CD4-positive, alpha-beta T cell treated with Interferon gamma for 1 hour (primary cell): ENCODE measurements around the gene GABRD.

Experiments used
- DNase-seq: peaks from one replicate; pipeline ENCODE4 v3.0.0-alpha.2; 2020

Gene GABRD

DNA sequence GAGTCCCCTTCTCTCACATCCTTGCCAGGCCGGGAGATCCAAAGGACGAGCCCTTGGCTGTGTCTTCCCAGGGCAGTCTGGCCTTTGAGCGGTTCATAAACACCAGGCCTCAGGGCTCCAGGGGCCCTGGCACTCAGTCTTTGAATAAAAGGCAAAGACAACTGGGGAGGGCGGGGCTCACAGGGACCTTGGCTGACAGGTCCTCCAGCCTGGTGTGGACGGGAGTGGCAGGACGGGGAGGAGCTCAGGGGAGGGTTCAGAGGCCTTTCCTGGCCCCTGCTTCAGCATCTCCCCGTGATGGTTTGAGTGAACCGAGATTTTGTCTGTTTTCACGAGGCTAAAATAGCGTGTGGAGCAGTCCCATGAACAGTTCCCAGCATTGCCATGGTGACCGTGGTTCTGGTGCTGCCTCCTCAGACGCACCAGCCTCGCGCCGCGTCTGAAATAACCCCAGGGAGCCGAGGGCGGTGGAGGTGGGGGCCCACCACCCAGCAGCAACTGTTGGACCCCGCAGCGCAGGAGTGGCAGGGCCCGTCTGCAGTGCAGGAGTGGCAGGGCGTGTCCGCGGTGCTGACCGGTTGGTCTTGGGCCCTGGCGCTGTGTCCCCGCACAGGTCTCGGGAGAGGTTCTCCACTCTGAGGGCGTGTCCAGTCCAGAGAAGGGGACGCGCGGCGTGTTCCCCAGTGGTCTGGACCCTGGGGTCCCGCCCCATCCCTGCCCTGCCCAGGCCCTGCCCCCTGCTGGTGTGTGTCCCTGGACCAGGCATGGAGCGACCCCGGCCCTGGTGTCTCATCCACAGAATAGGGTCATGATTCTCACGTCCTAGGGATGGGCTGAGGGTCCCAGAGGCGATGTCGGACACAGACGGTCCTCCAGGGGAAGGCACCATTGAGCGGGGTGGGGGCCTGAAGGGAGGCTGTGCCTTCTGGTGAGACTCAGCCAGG is 24.0 kb downstream of the GABRD start:
- DNase-seq = no peak

DNA sequence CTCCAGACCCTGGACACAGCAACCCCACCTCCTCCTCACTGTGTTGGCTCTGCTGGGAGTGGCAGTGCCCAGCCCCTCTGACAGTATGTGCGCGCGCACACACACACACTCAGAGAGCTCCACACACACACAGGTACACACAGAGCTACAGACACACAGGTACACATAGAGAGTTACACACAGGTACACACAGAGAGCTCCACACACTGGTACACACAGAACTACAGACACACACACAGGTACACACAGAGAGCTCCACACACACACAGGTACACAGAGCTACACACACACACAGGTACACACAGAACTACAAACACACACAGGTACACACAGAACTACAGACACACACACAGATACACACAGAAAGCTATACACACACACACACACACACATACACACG is 24.7 kb downstream of the GABRD start:
- DNase-seq = no peak

DNA sequence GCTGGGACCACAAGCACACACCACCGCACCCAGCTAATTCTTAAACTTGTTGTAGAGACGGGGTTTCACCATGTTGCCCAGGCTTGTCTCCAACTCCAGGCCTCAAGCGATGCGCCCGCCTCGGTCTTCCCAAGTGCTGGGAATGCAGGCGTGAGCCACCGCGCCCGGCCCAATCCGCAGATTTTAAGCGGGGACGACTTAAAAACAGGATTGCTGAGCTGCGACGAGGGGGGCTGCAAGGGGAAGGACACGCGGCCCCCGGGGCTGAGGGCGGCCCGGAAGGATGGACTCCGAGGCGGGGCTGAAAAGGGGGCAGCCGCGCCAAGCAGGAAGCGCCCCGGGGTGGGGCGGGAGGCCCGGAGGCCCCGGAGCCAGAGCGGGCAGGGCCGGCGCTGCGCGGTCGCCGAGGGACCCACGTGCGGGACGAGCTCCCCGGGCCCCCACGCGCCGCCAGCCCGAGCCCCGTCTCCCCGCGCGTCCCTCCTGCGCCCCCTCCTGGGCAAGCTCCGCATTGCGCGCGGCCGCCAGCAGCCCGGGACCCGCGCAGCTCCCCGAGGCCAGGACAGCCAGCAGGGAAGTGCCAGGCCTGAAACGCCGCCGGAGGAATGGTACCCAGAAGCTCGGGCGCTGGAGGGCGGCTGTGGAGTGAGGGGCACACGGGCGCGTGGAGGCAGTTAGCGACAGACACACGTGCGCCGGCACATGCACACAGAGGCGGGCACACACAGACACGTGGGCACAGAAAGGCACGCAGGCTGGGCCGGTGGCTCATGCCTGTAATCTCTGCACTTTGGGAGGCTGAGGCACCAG is 25.6 kb downstream of the GABRD start:
- DNase-seq = peak; percentile 69

DNA sequence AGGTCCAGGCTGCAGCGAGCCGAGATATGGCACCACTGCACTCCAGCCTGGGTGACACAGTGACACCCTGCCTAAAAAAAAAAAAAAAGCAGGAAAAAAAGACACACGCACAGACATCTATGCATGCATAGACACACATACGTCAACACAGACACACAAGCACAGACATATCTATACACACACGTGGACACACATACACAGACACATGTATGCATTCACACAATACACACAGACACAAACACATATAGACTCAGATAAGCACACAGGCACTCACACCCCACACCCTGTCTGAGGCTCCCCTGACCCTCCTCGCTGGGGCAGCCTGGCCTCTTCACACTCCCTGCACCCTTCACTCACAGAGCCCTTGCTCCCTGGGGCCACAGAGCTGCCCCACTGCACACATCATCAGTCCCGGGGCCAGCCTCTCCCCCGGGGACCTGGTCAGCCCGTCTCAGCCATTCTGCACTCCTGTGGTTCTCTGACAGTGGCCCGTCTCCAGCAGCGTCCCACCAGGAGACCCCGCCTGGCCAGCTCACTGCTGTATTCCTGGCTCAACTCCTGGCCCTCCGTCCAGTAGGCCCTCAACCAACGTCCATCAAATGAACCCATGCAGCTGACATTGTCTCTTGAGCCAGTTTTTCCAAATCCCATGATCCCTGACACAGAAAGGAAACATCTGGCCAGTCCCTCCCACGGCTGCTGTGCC is 26.5 kb downstream of the GABRD start:
- DNase-seq = no peak

DNA sequence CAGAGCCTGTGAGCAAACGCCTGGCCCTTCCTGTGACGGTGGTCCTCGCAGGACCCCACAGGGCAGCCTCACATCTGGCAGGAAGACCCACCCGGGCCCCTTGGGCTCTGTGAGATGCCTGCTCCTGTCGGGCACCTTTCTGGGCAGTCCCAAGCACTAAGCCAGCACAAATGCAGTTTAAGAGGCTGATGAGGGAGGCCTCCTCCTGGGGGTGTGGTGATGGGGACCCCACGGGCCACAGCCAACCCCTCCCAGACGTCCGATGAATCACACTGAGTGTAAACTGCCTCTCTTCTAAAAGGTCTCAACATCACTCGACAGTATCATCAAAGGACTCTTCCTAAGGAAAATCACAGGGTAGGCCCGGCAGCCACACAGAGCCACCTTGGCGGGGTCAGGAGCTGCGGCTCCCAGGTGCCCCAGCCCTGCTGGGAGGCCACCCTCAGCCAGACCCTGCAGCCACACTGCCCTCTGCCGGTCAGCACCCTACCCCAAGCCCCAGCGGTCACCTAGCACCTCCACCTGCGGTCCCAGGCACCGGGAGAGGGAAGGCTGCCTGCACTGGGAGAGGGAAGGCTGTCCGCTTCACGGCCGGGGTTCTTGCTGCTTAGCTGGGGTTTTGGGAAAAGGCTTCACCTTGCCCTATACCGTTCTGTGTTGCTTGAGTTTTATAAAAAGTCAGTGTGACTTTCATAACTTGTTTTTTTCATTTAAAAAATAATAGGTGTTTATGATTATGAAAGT is 27.2 kb downstream of the GABRD start:
- DNase-seq = peak; percentile 28

DNA sequence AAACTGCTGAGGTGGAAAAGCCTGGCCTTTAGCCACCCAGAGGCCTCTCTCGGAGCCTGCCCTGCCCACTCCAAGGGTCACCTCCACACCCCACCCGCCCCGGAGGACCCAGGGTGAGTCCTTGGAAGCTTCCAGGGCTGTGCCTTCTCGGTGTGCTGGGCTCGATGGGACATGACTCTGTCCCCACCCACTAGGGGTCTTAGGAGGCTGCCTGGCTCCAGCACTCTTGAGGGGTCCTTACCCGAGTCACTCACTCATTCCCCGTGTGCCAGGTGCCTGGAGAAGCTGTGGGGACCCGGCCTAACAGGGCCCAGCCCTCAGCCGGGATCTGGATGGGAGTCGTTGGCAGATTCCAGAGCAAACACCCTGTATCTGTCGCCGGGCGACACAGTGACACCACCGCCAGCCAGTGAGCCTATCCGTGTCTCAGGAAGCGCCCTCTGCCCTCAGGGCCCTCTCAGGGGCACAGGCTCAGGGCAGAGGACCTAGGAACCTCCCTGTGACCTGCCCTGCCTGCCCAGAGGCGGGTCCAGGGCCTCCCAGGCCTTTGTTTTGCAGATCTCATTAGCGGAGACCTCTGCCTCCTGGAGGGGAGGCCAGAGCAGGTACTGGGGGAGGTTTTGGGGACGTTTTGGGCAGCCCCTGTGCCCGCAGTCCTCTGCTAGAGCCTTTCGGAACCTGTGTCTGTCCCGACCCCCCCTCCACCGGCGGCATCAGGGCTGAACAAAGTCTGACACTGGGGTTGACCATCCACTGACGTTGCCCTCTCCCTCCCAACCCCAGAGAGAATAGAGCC is 28.0 kb downstream of the GABRD start:
- no peak for DNase-seq

DNA sequence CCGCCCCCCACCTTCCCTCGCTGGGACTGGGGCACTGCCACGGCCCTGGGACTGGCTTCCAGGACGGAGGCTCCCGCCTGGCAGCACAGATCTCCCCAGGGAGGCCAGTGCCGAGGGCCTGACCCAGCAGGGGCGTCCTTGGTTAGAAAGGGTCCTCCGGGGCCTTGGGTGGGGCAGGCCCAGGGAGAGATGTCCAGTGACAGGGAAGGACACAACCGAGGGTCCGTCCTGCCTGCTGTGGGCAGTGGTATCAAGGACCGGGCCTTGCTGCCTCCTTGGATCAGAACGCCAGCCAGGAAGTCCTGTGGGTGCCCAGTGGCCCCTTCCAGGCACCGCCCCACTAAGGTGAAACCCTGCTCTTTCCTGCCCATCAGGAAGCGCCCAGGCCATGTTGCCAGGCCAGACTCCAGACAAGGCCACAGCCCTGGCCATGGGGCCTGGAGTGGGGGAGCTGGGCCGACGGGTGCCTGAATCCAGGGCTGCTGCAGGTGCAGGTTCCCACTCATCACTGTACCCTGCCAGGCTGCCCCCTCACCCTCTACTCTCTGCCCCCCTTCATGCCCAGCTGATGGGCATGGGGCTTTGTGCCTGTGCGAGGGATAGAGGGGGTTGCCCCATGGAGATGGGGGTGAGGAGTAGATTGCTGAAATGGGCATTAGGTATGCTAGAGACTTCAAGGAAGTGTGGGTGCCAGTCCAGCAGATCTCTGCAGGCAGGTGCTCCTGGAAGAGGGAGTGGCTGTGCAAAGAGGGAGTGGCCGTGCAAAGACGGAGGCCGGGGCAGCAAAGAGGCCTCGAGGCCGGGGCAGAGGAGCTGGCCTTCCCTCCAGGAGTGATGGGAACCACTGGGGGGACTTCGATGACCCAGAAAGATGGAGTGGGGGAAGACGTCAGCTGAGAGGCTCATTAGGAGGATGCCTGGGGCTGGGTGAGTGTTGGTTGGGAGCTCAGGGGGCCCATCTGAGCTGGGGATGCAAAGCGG is 28.9 kb downstream of the GABRD start:
- no peak for DNase-seq

DNA sequence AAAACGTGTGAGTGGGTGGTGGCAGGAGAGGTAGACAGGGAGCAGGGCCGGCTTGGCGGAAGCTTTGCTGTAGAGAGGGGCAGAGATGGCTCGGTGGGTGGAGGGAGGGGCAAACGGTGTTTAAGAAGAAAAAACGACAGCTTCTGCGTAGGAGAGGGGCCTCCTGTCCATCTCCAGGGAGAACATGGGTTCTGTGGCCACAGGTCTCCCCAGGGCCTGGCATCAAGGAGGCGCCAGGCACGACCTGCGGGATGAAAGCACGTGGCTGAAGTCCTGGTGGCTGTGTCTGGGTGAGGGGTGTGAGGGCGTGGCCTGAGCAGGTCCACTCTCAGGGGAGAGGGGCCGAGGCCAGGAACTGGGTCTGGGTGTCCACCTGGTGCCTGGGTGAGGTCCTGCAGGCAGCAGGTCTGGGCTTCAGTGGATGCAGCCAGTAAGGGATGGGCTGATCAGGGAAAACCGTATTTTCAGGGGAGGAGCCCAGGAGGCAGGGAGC is 30.1 kb downstream of the GABRD start:
- peak; percentile 13 for DNase-seq

DNA sequence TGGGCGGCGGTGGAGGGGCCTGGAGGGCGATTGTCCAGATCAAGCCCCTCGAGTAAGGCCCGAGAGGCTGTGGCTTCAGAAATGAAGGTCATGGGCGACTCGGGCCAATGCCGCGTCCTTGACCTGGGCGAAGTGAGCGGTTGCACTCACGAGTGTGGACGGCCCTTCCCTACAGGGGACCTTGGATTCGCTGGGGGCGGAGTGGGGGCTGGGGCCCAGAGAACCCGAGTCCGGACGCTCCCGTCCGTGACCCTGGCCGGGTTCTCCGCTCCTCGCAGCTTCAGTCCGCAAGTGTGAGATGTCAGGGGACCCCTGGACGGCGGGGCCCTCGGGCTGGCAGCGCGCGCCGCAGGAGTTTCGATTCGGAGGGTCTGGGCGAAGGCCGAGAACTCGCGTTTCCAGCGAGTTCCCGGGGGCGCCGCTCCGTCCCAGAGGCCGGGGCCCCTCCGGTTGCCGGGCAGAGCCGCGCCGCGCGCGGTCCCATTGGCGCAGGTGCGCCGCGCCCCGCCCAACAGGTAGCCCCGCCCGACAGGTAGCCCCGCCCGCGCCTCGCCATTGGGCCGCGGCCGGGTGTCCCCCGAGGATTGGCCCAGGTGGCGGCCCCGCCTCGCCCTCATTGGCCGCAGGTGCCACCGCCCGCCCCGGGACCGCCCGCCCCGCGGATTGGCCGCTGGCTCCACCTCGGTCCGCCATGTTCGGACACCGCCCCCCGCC is 30.7 kb downstream of the GABRD start, which contains the start of gene PRKCZ:
TSS of gene PRKCZ (plus strand) at position 694 of the 714 bp plus-strand sequence. CDS start 220 bp downstream, outside the sequence.
- peak; percentile 93 for DNase-seq

DNA sequence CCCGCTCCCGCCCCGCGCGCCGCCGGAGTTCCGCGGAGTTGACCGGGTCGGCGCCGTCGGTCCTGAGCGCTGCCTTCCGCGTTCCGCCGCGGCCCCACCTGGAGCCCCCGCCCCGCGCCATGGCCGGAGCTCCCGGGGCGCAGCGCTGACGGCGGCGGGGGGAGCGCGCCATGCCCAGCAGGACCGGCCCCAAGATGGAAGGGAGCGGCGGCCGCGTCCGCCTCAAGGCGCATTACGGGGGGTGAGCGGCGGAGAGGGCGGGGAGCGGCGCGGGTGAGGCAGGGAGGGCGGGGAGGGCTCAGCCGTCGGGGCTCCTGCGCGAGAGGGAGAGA is 31.3 kb downstream of the GABRD start:
- no peak for DNase-seq

DNA sequence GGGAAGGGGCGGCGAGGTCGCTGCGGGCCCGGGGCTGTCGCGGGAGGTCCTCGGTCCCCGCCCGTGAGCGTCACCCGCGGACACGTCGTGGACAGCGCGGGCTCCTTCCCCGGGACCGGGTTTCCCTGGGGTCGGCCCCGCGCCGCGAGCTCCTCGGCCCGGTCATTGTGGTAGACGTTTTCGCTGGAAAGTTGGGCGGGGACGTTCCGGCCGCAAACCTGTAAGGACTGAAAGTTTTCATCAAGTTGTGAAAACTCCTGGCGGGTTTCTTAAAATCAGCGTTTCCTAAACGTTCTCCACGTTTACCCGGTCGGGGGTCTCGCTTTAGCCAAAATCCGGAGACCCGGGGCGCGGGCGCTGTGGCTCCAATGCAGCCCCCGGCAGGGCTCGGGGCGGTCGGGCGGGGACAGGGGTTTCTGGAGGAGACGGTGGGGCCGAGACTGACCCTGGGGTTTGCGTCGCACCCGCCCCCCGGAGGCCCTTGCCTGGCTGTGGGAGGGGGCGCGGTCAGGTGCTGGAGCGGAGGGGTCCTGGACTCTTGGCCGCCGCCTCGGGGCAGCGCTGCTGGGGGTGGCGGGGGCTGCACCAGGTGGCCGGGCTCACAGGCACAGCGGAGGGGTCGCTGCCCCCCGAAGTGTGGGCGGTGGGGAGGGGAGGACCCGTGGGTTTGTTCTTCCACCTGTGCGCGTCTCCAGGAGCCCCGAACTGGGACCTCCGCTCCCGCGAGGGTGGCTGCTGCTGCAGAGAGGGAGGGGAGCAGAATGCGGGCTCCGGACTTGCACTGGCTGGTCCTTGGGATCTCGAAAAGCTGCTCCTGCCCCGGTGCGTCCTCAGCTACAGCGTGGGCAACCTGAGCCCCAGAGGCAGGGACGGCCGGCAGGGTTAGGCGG is 31.9 kb downstream of the GABRD start:
- DNase-seq = no peak

DNA sequence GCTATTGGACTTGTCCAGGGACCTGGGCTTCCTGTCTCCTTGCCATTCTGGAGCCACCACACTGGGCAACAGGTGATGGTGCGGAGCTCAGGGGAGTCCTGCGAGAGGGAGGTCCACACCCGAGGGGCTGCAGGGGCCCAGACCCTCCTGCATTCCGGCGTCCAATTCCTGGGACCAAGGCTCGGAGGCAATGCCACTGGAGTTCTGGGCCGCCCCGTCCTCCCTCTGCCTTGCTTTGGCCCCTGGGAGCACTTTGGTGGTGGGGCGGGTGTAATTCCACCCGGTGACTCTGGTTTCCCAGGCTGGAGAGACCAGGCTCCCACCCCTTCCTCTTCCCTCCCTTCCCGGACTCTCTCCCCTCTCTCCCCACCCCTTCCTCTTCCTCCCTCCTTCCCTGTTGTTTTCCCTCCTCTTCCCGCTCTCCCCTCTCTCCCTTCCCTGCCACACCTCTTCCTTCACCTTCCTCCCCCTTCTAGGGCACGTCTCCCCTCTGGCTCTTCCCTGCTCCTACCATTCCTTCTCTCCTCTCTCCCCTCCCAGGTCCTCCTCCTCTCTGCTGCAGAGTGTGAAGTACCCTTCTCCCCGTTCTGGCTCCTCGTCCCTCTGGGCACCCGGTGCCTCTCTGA is 33.0 kb downstream of the GABRD start:
- no peak for DNase-seq

DNA sequence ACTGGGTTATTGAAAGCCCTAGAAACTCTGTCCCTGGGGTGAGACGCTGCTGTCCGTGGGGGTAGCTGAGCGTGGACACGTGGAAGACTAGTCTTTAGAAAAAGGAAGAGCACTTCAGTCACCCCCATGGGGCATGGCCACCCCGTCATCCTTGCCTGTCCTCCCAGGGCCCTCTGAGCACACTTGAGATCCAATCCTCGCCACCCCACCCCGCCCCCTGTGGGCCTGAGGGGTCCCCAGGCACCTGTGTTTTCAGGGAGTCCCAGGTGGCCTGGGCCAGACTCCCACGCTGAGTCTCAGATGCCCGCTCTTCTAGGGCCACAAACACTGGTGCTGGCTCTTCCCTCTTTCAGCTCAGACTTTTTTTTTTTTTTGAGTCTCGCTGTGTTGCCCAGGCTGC is 33.6 kb downstream of the GABRD start:
- DNase-seq = no peak

DNA sequence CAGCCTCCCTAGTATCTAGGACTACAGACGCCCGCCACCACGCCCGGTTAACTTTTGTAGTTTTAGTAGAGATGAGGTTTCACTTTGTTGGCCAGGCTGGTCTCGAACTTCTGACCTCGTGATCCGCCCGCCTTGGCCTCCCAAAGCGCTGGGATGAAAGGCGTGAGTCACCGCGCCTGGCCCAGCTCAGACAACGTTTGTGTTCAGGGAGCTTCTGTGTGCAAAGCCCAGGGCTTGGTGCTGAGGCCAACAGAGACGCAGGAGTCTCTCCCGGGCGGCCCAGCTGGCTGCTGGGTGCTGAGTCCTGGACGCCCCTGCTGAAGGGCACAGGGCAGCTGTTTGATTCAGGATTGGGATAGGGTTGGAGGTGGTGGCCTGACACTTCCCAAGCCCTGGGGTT is 34.1 kb downstream of the GABRD start:
- no peak for DNase-seq

DNA sequence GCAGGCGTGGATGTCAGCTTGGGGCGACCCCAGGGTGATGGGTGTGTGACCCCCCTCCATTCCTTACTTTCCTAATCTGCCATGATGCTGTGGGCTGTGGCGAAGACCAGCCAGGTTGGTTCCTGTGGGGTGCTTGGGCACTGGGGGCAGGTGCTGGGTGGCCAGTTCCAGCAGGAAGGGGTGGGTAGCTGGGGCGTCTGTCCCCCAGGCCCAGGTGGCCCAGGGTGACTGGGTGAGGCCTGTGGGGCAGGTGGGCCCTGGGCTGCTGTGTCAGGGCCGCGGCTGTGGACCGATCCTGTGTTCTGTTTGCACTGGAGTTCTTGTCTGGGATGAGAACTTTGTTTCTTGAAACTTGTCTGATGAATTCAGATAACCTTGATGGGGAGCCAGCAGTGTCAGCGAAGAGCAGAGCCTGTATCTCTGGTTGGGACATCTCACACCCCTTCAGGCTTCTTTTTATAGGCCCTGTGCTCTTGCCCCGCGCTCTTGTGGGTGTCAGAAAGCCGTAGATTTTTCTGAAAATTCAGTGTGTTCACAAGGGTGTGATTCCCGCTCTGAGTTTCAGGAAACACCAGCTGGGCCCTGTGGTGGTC is 34.7 kb downstream of the GABRD start:
- DNase-seq = no peak

DNA sequence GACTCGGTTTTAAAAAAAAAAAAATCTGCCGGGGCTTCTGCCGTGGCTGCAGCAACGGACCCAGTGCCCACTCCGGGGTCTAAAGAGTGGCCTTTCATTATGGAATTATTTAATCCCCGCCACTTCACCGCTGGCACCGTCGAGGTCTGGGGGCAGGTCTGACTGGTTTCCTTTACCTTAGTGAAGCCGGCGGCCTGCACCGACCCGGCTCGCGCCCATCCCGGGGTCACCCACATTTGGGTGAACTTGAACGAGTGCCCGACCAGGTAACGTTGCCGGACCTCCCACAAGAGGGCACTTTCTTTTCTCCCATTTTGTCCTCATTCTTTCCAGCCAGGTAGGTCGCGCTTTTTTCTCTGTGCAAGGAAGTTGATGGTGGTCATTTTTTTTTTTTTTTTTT is 35.4 kb downstream of the GABRD start:
- DNase-seq = no peak

DNA sequence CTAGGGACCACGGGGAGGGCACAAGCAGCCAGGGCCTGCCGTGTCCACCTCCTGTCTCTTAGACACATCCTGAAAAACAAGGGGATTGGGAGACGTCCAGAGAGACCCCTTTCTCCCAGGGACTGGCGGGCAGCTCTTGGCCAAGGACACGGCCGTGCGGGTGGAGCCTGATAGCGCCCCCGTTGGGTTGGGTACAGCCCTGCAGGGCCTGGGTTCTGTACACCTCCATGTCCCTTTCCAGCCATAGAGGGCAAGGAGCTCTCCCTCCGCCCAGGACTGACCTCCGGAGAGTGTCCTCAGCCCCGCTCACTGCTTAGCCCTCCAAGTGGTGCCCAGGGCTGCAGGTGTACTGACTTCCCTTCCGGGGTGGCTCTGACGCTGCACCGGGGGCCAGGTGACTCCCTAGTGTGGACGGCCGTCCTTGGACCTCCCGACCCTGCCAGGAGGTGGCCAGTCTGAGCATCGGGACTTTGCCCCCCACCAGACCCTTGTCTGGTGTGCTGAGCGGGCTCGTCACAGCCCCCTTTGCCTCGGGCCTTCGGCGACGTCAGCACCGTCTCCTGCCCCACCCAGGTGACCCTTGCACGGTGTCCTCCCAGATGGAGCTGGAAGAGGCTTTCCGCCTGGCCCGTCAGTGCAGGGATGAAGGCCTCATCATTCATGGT is 36.9 kb downstream of the GABRD start:
- no peak for DNase-seq
